GM12801 (cell line): Measurements from ENCODE around the gene DIS3L2.

Experiments used
- TF ChIP-seq, protein P1 (sequence below): IDR thresholded peaks from one replicate; pipeline ENCODE4 v1.5.1; 2011; ENCODE audit warnings: control low read depth; ENCODE audit not compliant: insufficient read length; ENCODE audit errors: extremely low read depth

DIS3L2 gene

DNA sequence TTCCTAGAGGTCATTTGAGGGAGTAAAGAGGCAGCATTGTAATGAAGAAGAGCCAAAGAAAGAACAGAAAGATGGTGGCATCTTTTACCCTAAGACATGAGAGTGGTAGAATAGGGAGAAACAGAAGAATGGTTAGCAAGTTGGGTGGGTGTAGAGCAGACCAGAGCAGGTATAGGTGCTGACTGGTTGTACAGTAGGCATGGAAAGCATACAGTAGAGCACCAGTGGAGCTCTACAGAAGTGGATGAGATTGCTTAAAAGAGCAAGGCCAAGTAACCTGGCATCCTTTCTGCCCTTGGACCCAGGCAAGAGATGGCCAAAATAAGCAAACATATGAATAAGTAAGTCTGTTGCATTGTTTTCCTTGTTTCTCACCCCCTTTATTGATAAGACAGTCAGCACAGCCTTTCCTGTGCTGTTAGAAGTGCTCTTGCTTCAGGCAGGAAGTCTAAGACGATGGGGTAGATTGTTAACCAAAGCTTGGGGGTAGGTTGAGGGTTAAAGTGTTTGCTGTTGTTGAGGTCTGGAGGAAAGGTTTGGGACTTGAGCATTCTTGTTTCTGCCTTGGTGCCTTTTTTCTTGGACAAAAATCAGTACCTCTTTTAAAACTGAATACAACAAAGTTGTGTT is 76.9 kb downstream of the DIS3L2 start:
- TF ChIP-seq, protein P1, sequence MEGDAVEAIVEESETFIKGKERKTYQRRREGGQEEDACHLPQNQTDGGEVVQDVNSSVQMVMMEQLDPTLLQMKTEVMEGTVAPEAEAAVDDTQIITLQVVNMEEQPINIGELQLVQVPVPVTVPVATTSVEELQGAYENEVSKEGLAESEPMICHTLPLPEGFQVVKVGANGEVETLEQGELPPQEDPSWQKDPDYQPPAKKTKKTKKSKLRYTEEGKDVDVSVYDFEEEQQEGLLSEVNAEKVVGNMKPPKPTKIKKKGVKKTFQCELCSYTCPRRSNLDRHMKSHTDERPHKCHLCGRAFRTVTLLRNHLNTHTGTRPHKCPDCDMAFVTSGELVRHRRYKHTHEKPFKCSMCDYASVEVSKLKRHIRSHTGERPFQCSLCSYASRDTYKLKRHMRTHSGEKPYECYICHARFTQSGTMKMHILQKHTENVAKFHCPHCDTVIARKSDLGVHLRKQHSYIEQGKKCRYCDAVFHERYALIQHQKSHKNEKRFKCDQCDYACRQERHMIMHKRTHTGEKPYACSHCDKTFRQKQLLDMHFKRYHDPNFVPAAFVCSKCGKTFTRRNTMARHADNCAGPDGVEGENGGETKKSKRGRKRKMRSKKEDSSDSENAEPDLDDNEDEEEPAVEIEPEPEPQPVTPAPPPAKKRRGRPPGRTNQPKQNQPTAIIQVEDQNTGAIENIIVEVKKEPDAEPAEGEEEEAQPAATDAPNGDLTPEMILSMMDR: no peak

DNA sequence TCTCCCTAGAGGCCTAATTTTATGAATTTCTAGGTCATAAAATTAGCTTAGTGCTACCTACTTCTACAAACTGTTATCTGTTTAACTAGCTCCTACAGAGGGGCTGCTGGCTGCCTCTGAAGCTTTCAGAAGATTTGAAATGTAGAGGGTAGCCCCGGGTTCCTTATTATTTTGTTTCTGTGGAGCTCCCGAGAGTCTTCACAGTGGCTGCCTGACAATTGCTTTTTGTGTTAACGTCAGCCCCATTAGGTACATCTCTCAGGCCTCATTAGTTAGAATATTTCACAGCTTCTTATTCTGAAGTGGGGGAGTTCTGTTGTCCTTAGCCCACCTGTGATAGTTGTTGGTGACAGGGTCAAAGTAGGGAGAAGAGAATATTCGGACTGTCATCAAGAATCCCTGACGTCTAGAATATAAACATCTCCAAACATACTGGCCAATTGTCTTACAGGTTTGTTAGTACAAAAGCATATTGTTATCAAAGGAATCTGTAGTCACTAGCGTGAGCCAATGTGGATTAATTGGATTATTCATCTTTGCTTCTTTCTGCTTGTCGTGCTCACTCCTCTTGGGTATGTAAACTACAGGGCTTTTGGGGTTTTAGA is 77.5 kb downstream of the DIS3L2 start:
- TF ChIP-seq, protein P1: no peak

DNA sequence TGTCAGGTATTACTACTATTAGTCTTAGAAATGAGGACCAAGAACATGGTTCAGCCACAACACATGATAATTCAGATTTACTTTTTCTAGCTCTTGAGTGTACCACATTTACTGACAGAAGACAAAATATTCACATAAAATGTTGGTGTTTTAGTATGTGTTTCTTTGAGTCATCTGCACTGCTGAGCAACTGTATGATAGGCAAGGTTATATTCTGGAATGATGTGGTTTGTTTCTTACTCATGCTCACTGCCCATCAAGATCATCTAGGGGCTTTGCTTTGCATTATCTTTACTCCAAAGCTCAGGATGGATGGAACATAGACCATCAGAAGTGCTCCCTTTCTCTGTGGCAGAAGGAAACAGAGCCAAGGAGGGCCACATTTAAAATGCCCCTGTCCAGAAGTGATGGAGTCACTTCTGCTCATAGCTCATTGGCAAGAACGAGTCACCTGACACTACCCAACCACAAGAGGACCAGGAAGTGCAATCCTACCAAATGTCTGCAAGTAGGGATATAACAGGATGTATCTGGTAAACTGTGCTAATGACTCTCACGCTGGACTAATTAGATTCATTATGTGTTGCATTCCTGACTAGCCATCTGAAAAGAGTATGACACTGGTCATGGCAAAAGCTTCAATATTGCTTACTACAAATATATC is 81.5 kb downstream of the DIS3L2 start:
- TF ChIP-seq, protein P1: no peak

DNA sequence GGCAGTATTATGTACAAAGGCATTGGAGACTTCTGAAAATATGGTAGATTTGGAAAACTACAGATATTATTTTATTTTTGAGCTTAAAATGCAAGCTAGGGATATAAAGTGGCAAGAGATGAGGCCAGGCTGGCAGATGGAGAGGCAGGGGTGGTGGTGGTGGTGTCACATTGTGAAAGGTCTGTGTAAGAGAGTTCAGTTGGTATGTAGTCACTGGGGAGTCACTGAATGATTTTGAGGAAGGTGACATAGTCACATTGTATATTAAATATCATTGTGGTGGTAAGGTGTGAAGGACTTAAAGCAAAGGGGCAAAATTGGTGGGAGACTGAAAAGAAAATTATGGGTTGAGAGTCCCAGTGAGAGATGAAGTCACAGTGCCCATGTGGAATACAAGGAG is 82.5 kb downstream of the DIS3L2 start:
- TF ChIP-seq, protein P1: no peak

DNA sequence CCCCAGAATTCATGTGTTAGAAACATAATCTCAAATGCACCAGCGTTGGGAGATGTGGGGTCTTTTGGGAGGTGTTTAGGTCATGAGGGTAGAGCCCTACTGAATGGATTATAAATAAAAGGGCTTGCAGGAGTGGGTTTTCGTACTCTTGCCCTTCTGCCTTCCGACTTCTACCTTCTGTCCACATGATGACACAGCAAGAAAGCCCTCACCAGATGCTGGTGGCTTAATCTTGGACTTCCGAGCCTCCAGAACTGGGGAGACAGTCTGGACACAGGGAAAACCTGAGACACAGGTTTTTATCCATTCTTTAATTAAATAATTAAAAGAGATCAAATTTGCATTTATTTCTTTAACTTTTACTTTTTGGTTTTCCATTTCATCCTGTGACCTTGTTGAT is 87.8 kb downstream of the DIS3L2 start:
- TF ChIP-seq, protein P1: no peak

DNA sequence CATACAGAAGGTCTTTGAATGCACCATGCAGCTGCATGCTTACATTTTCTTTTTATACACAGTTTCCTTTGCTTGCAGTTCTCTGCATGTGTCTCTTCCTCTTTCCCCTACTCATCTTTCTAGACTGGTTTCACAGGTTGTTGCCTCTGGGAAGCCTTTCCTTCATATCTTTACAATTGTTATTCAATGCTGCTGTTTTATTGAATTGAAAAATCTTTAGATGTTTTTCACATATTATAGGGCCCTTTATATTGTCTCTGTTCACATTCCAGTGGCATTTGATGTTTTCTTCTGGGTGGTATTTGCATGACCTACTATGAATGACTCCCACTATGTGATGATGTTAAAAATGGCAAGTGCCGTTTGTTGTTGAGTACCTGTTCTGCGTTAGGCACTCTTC is 91.1 kb downstream of the DIS3L2 start:
- TF ChIP-seq, protein P1: no peak

DNA sequence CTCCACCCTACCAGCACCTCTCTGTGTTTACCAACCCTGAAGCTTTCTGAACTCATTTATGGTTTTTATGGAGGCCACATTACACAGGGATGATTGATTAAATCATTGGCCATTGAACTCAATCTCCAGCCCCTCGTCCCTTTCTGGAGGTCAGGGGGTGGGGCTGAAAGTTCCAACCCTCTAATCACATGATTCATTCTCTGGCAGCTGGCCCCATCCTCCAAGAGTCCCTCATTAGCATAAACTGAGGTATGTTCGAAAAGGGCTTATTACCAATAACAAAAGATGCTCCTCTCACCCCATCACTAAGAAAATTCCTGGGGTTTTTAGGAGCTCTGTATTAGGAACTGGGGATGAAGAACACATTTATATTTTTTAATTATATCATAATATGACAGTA is 92.3 kb downstream of the DIS3L2 start:
- TF ChIP-seq, protein P1: no peak
